Effector memory CD4-positive, alpha-beta T cell (primary cell): Measurements from ENCODE around the gene MYO5B.

ENCODE experiments used
- DNase-seq, 3 donors: peaks; one replicate each; pipeline ENCODE4 v3.0.0-alpha.2; 2020
- H3K27ac ChIP-seq: 2 replicates; pipeline ENCODE4 v1.7.0; 2013; ENCODE audit warnings: mild to moderate bottlenecking, low read length, moderate library complexity; ENCODE audit not compliant: insufficient read depth, poor library complexity, severe bottlenecking
- H3K27me3 ChIP-seq: replicated peaks from 2 replicates; pipeline ENCODE4 v1.7.0; 2013; ENCODE audit warnings: mild to moderate bottlenecking, low read length; ENCODE audit not compliant: insufficient read depth, control insufficient read depth, poor library complexity, severe bottlenecking
- H3K36me3 ChIP-seq: 2 replicates; pipeline ENCODE4 v1.7.0; 2013; ENCODE audit warnings: mild to moderate bottlenecking, low read length, moderate library complexity; ENCODE audit not compliant: control insufficient read depth, insufficient read depth
- H3K4me1 ChIP-seq: 2 replicates; pipeline ENCODE4 v1.7.0; 2013; ENCODE audit warnings: low read length, mild to moderate bottlenecking; ENCODE audit not compliant: control insufficient read depth, insufficient read depth, poor library complexity, severe bottlenecking
- H3K4me3 ChIP-seq: 2 replicates; pipeline ENCODE4 v1.7.0; 2013; ENCODE audit warnings: low read length, low read depth, mild to moderate bottlenecking; ENCODE audit not compliant: insufficient read depth, poor library complexity, severe bottlenecking
- H3K9me3 ChIP-seq: 2 replicates; pipeline ENCODE4 v1.7.0; 2013; ENCODE audit warnings: mild to moderate bottlenecking, low read length, moderate library complexity; ENCODE audit not compliant: control insufficient read depth

MYO5B gene

GRCh38 chr18:50138181-50139064 is 56.5 kb downstream of the MYO5B start:
- no peak overlapping the region for H3K4me3 ChIP-seq
- no peak overlapping the region for H3K27ac ChIP-seq
- no peaks in the 10 kb centered on the region for H3K36me3 ChIP-seq
- peaks cover 4% of the 10 kb centered on the region for H3K27me3 ChIP-seq
- DNase-seq, result no peak
- no peaks in the 10 kb centered on the region for H3K4me1 ChIP-seq
- no peaks in the 10 kb centered on the region for H3K9me3 ChIP-seq

GRCh38 chr18:50135903-50136302 is 59.0 kb downstream of the MYO5B start:
- Histone ChIP-seq H3K4me3 (no peak overlapping the region), H3K9me3 (no peaks in the 10 kb centered on the region), H3K4me1 (no peaks in the 10 kb centered on the region), H3K36me3 (no peaks in the 10 kb centered on the region), H3K27me3 (peaks cover 4% of the 10 kb centered on the region), H3K27ac (no peak overlapping the region)
- DNase-seq, result no peak

GRCh38 chr18:50133526-50133925 is 61.4 kb downstream of the MYO5B start:
- Histone ChIP-seq H3K4me3 (no peak overlapping the region), H3K27ac (no peak overlapping the region), H3K36me3 (no peaks in the 10 kb centered on the region), H3K9me3 (no peaks in the 10 kb centered on the region), H3K4me1 (no peaks in the 10 kb centered on the region), H3K27me3 (peaks cover 4% of the 10 kb centered on the region)
- DNase-seq, result no peak

- Histone ChIP-seq H3K4me3 (no peak overlapping the region), H3K27ac (no peak overlapping the region), H3K9me3 (no peaks in the 10 kb centered on the region), H3K27me3 (peaks cover 4% of the 10 kb centered on the region), H3K4me1 (no peaks in the 10 kb centered on the region), H3K36me3 (no peaks in the 10 kb centered on the region)
- DNase-seq, result no peak
Measured at GRCh38 chr18:50131591-50131990, 63.4 kb downstream of the MYO5B start.

GRCh38 chr18:50128506-50129271 is 66.3 kb downstream of the MYO5B start:
- no peak overlapping the region for H3K27ac ChIP-seq
- DNase-seq, result no peak
- H3K36me3 ChIP-seq, result no peaks in the 10 kb centered on the region
- H3K9me3 ChIP-seq, result no peaks in the 10 kb centered on the region
- peaks cover 3% of the 10 kb centered on the region for H3K27me3 ChIP-seq
- H3K4me1 ChIP-seq, result no peaks in the 10 kb centered on the region
- H3K4me3 ChIP-seq, result no peak overlapping the region

GRCh38 chr18:50127516-50128210 is 67.3 kb downstream of the MYO5B start:
- no peak for DNase-seq
- no peak overlapping the region for H3K27ac ChIP-seq
- no peaks in the 10 kb centered on the region for H3K27me3 ChIP-seq
- H3K4me3 ChIP-seq, result no peak overlapping the region
- no peaks in the 10 kb centered on the region for H3K9me3 ChIP-seq
- H3K4me1 ChIP-seq, result no peaks in the 10 kb centered on the region
- no peaks in the 10 kb centered on the region for H3K36me3 ChIP-seq

GRCh38 chr18:50126471-50126870 is 68.5 kb downstream of the MYO5B start:
- DNase-seq, result no peak
- Histone ChIP-seq H3K9me3 (no peaks in the 10 kb centered on the region), H3K4me3 (no peak overlapping the region), H3K27me3 (no peaks in the 10 kb centered on the region), H3K36me3 (no peaks in the 10 kb centered on the region), H3K27ac (no peak overlapping the region), H3K4me1 (no peaks in the 10 kb centered on the region)

- Histone ChIP-seq H3K9me3 (no peaks in the 10 kb centered on the region), H3K36me3 (no peaks in the 10 kb centered on the region), H3K4me1 (no peaks in the 10 kb centered on the region), H3K4me3 (no peak overlapping the region), H3K27ac (no peak overlapping the region), H3K27me3 (no peaks in the 10 kb centered on the region)
- no peak for DNase-seq
Measured at GRCh38 chr18:50125456-50125855, 69.5 kb downstream of the MYO5B start.

- no peak overlapping the region for H3K27ac ChIP-seq
- no peak overlapping the region for H3K4me3 ChIP-seq
- H3K36me3 ChIP-seq, result no peaks in the 10 kb centered on the region
- H3K27me3 ChIP-seq, result no peaks in the 10 kb centered on the region
- DNase-seq, result no peak
- H3K4me1 ChIP-seq, result no peaks in the 10 kb centered on the region
- no peaks in the 10 kb centered on the region for H3K9me3 ChIP-seq
Measured at GRCh38 chr18:50119296-50119695, 75.7 kb downstream of the MYO5B start.
